Lower lobe of right lung (tissue), 2 donors: Measurements from ENCODE around the gene NCKAP5. TPM values are rescaled to one million over a fixed set of nuclear protein-coding genes. Genes with fewer than 3 reads are reported as not detected.

Source experiments
- ATAC-seq, 2 donors: fragments of 200-7000 bp; cut with Tn5 transposase; one replicate each; pipeline ENCODE4 v1.9.1; 2020 to 2022; ENCODE audit warnings: mild to moderate bottlenecking in 2 of 2, moderate library complexity in 2 of 2
- DNase-seq: peaks from one replicate; pipeline ENCODE4 v3.0.0-alpha.2; 2020
- H3K27ac ChIP-seq: fragments of 200-600 bp; one replicate; pipeline ENCODE4 v1.8.0; 2022
- H3K27me3 ChIP-seq: fragments of 200-600 bp; one replicate; pipeline ENCODE4 v1.8.0; 2022; ENCODE audit warnings: low read depth
- H3K36me3 ChIP-seq: fragments of 200-600 bp; one replicate; pipeline ENCODE4 v1.8.0; 2022; ENCODE audit warnings: mild to moderate bottlenecking
- H3K4me1 ChIP-seq: fragments of 200-600 bp; one replicate; pipeline ENCODE4 v1.8.0; 2022
- H3K4me3 ChIP-seq: fragments of 200-600 bp; one replicate; pipeline ENCODE4 v1.8.0; 2022; ENCODE audit warnings: mild to moderate bottlenecking
- H3K9me3 ChIP-seq: fragments of 200-600 bp; one replicate; pipeline ENCODE4 v1.8.0; 2022
- CTCF ChIP-seq: fragments of 200-600 bp; IDR thresholded peaks from one replicate; pipeline ENCODE4 v1.8.0; 2022; ENCODE audit warnings: antibody characterized with exemption, mild to moderate bottlenecking
- intact Hi-C: fragments of 100-400 bp; cut with DNase I; formaldehyde crosslinking; loops from one replicate; pipeline ENCODE4 v1.11.0; 2022
- total RNA-seq: library from RNA; stranded (reverse); fragmentation: NEBNext Ultra II Directional; extraction: Animal tissue kit (Norgen Biotek cat#: 25700); gene quantifications from one replicate; pipeline ENCODE4 v1.2.1, GENCODE V29; 2021
- donor health status: DM: no; HTN: yes; CAD: no; lungs with severe emphysema.

NCKAP5 gene
- total RNA-seq, 1 donor from 2014 or later, result 34.6 TPM

DNA sequence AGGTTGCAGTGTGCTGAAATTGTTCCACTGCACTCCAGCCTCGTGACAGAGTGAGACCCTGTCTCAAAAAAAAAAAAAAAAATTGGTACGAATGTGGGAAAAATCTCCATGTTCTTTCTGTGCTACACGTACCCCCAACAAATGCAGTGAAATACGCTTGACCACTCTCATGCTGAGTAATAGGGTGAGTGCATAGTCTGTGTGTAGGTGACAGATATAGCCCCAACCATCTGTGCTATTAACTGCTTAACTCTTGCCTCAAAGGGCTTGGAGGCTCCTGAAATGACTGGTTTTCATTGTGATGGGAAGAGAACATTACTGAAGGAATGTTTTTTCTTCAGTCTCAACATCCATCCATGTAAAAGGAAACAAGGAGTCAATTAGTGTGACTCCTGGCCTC is 913.9 kb downstream of the NCKAP5 start:
- H3K9me3 ChIP-seq, result no peaks in the 10 kb centered on the region
- intact Hi-C loops, result no loop called here
- no peak overlapping the region for H3K4me3 ChIP-seq
- no peaks in the 10 kb centered on the region for H3K36me3 ChIP-seq
- H3K4me1 ChIP-seq, result no peaks in the 10 kb centered on the region
- H3K27ac ChIP-seq, result no peak overlapping the region
- no peak for ATAC-seq
- H3K27me3 ChIP-seq, result no peaks in the 10 kb centered on the region
- TF ChIP-seq CTCF, result no peak
- DNase-seq, result no peak

- Histone ChIP-seq H3K27ac (no peak overlapping the region), H3K9me3 (no peaks in the 10 kb centered on the region)
- no peak for DNase-seq
Observed at GRCh38 chr2:132652474-132652873, 915.8 kb downstream of the NCKAP5 start.

DNA sequence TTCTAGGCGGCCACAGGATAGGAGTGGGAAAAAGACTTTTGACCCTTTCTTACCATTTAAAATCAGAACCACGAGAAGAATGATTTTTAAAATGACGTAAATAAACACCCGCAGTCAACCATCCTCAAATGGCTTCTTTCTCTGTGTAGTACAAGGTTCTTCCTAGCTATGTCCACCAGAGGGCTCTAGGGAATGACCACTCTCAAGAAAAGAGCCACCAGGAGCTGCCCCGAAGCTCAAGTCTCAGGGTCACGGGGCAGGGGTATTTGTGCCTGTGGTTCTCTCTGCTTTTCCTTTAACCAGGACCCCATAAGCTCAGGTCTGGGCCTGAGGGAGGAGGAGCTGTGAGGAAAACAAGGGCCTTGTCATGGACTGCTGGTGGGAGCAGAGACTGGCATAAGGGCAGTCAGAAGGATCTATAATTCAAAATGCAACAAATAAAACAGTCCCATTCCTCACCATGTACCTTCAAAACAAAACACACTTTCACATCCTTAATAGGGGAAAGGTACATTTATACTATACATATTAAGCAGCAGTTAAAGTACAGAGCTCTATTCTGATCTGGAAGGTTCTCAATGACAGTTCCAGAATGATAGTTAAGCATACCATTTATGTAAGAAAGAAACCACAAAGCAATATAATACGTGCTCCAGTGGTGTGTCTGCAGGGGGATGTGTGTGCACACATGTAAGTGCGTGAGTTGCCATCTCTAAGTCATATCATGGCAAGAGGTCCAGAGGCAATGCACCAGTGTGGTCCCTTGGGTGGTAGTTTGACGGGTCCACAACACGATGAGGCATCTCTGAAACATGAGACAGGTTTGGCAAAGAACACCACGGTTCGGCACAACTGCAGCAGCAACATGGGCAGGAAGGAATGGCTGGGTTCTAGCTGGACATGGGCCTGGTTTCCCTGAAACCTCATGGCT is 916.9 kb downstream of the NCKAP5 start:
- Histone ChIP-seq H3K36me3 (no peaks in the 10 kb centered on the region), H3K9me3 (no peaks in the 10 kb centered on the region), H3K27ac (no peak overlapping the region), H3K4me1 (no peaks in the 10 kb centered on the region), H3K4me3 (no peak overlapping the region), H3K27me3 (no peaks in the 10 kb centered on the region)
- intact Hi-C loops, result no loop called here
- TF ChIP-seq CTCF, result peak; percentile 37
- peak; percentile 44 to 78 for ATAC-seq
- DNase-seq, result no peak

More at GRCh38 chr2:132652474-132652873, 915.8 kb downstream of the NCKAP5 start:
- intact Hi-C loops, result no loop called here
- no peak overlapping the region for H3K4me3 ChIP-seq
- no peaks in the 10 kb centered on the region for H3K4me1 ChIP-seq
- H3K27me3 ChIP-seq, result no peaks in the 10 kb centered on the region
- H3K36me3 ChIP-seq, result no peaks in the 10 kb centered on the region
- ATAC-seq, result no peak
- TF ChIP-seq CTCF, result no peak

DNA sequence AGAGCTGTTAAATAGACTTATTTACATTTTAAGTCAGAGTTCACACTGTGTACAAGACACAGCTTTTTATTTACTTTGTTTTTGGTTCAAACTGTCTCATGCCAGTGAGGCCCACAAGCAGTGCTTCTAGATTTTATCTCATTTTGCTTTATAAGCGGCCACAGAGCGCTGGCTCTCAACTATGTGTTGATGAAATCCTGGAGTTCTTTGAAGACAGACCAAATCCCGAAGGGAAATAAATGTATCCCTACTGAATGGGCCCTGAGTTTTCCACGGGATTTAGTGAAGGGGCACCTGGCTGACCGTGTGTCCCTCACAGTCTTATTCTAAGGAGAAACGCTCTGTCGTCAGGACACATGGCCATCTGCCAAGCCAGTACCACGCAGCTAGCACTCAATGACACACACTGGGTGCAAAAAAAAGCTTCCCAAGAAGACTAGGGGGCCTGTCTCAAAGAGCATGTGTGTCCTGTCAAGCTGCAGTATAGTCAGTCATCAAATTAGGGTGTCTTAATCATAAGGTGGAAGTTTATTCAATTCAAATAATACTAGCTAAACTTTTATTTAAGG is 921.6 kb downstream of the NCKAP5 start:
- no peak overlapping the region for H3K4me3 ChIP-seq
- H3K4me1 ChIP-seq, result no peaks in the 10 kb centered on the region
- no peak overlapping the region for H3K27ac ChIP-seq
- no peak for DNase-seq
- TF ChIP-seq CTCF, result no peak
- intact Hi-C loops, result no loop called here
- H3K27me3 ChIP-seq, result no peaks in the 10 kb centered on the region
- no peak for ATAC-seq
- H3K36me3 ChIP-seq, result no peaks in the 10 kb centered on the region
- no peaks in the 10 kb centered on the region for H3K9me3 ChIP-seq

- intact Hi-C loops, result no loop called here
- Histone ChIP-seq H3K27ac (no peak overlapping the region), H3K36me3 (no peaks in the 10 kb centered on the region), H3K9me3 (no peaks in the 10 kb centered on the region), H3K27me3 (no peaks in the 10 kb centered on the region), H3K4me1 (no peaks in the 10 kb centered on the region), H3K4me3 (no peak overlapping the region)
- no peak for TF ChIP-seq CTCF
- DNase-seq (no peak), ATAC-seq (peak; percentile 37 to 50)
Observed at GRCh38 chr2:132645722-132646539, 922.3 kb downstream of the NCKAP5 start.
